ENCODE data around the gene LACC1. TPM values are rescaled to one million over a fixed set of nuclear protein-coding genes. Genes with fewer than 3 reads are reported as not detected.

LACC1 gene
- total RNA-seq, 1 experiment from 2014 or later: 7.2 TPM

DNA sequence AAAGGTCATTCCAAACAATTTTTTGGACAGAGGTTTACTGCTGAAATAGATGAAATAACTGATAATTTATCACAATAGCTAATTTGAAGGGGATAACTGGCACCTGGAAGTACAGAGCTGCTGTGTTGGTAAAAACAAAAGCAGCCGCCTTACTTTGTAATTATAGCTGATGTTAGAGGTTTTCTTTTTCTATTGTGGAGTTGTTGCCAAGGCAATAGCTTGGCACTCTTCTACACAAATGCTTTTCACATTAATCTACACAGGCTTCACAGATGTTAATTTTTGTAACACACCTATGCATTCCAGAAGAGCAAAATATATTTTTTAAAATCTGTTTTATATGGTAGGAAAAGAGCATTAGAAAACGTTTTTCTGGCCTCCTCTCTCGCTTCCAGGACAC is 56.9 kb downstream of the LACC1 start:
- Histone ChIP-seq H3K9me3 (no peaks in the 10 kb centered on the region), H3K27me3 (replicated peaks; ENCODE audit: control insufficient read depth, insufficient read depth, low read length) (no peaks in the 10 kb centered on the region), H3K36me3 (ENCODE audit: control insufficient read depth, insufficient read depth, low read length) (no peaks in the 10 kb centered on the region), H3K4me1 (no peaks in the 10 kb centered on the region), H3K4me3 (ENCODE audit: low read depth, low read length) (no peak overlapping the region)
- Mint-ChIP-seq H3K4me1 (ENCODE audit: low read depth, unreplicated experiment) (no peaks in the 10 kb centered on the region), H3K4me3 (ENCODE audit: unreplicated experiment) (no peak overlapping the region), H3K36me3 (ENCODE audit: insufficient read depth, unreplicated experiment) (no peaks in the 10 kb centered on the region), H3K27me3 (ENCODE audit: insufficient read depth, unreplicated experiment) (peaks cover 9% of the 10 kb centered on the region), H3K9me3 (ENCODE audit: unreplicated experiment) (no peaks in the 10 kb centered on the region), H3K27ac (ENCODE audit: unreplicated experiment) (no peak overlapping the region)
- TF ChIP-seq, protein P1, sequence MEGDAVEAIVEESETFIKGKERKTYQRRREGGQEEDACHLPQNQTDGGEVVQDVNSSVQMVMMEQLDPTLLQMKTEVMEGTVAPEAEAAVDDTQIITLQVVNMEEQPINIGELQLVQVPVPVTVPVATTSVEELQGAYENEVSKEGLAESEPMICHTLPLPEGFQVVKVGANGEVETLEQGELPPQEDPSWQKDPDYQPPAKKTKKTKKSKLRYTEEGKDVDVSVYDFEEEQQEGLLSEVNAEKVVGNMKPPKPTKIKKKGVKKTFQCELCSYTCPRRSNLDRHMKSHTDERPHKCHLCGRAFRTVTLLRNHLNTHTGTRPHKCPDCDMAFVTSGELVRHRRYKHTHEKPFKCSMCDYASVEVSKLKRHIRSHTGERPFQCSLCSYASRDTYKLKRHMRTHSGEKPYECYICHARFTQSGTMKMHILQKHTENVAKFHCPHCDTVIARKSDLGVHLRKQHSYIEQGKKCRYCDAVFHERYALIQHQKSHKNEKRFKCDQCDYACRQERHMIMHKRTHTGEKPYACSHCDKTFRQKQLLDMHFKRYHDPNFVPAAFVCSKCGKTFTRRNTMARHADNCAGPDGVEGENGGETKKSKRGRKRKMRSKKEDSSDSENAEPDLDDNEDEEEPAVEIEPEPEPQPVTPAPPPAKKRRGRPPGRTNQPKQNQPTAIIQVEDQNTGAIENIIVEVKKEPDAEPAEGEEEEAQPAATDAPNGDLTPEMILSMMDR (IDR thresholded peaks at IDR 0.05; ENCODE audit: insufficient read depth in 1 of 2, low read depth in 1 of 2, low read length in 1 of 2, severe bottlenecking in 1 of 2, unreplicated experiment in 1 of 2): no peak
- BruUV-seq (replicated peaks): no TSS peak
- DNase-seq: no peak
- intact Hi-C loops (cut with micrococcal nuclease; ENCODE audit: unreplicated experiment): no loop called here
- CTCF ChIA-PET: no interaction called here
- POLR2A ChIA-PET: no interaction called here

DNA sequence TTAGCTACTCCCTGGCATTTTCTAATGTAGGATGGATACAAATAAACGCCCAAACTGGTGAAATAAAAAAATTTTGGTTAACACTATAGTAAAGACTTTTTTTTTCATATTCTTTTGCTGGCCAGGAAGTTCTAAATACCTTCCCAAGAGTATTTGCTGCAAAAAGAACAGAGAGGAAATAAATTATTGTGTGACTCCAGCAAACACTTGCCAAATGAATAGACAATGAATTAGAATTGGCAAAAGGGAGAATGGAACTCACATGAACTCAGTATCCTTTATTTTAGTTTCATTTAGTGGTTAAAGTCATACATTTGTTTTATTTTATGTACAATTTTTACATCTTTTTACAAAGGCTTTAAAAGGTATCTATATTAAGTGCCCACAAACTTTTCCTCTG is 58.1 kb downstream of the LACC1 start:
- CTCF ChIA-PET: no interaction called here
- intact Hi-C loops (cut with micrococcal nuclease; ENCODE audit: unreplicated experiment): no loop called here
- no peaks in the 10 kb centered on the region for H3K9me3 ChIP-seq
- TF ChIP-seq, protein P1 (IDR thresholded peaks at IDR 0.05; ENCODE audit: insufficient read depth in 1 of 2, low read depth in 1 of 2, low read length in 1 of 2, severe bottlenecking in 1 of 2, unreplicated experiment in 1 of 2): no peak
- Mint-ChIP-seq H3K9me3 (ENCODE audit: unreplicated experiment) (no peaks in the 10 kb centered on the region), H3K4me1 (ENCODE audit: low read depth, unreplicated experiment) (no peaks in the 10 kb centered on the region), H3K27me3 (ENCODE audit: insufficient read depth, unreplicated experiment) (peaks cover 9% of the 10 kb centered on the region), H3K27ac (ENCODE audit: unreplicated experiment) (no peak overlapping the region), H3K4me3 (ENCODE audit: unreplicated experiment) (no peak overlapping the region), H3K36me3 (ENCODE audit: insufficient read depth, unreplicated experiment) (no peaks in the 10 kb centered on the region)
- H3K36me3 ChIP-seq (ENCODE audit: control insufficient read depth, insufficient read depth, low read length): no peaks in the 10 kb centered on the region
- H3K4me3 ChIP-seq (ENCODE audit: low read depth, low read length): no peak overlapping the region
- no peaks in the 10 kb centered on the region for H3K27me3 ChIP-seq (replicated peaks; ENCODE audit: control insufficient read depth, insufficient read depth, low read length)
- POLR2A ChIA-PET: no interaction called here
- H3K4me1 ChIP-seq: no peaks in the 10 kb centered on the region
- no peak for DNase-seq
- no TSS peak for BruUV-seq (replicated peaks)

DNA sequence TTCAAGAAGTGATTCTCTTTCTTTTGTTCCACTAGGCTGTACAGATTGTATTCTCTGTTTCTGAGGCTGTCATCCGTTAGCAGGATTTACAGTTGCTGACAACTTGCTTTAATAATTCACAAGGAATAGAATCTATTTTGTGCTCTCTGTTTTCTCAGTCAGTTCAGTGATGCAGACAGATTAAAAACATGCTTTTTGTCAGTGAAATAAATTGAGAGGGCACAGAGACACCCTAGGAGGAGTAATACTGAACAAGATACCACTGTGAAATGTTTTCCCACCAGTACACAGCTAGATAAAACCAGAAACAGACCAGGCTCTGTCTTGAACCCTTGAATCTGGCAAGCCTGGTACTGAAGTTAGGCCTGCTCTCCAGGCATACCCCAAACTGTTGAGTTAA is 58.7 kb downstream of the LACC1 start:
- POLR2A ChIA-PET: no interaction called here
- intact Hi-C loops (cut with micrococcal nuclease; ENCODE audit: unreplicated experiment): no loop called here
- no TSS peak for BruUV-seq (replicated peaks)

More for the DNA sequence above, 58.7 kb downstream of the LACC1 start:
- CTCF ChIA-PET: no interaction called here
- no peak for DNase-seq
- H3K9me3 Mint-ChIP-seq (ENCODE audit: unreplicated experiment): no peaks in the 10 kb centered on the region
- H3K36me3 Mint-ChIP-seq (ENCODE audit: insufficient read depth, unreplicated experiment): no peaks in the 10 kb centered on the region
- H3K27me3 Mint-ChIP-seq (ENCODE audit: insufficient read depth, unreplicated experiment): peaks cover 7% of the 10 kb centered on the region
- no peaks in the 10 kb centered on the region for H3K4me1 Mint-ChIP-seq (ENCODE audit: low read depth, unreplicated experiment)
- Histone ChIP-seq H3K4me3 (ENCODE audit: low read depth, low read length) (no peak overlapping the region), H3K4me1 (no peaks in the 10 kb centered on the region), H3K9me3 (no peaks in the 10 kb centered on the region), H3K36me3 (ENCODE audit: control insufficient read depth, insufficient read depth, low read length) (no peaks in the 10 kb centered on the region), H3K27me3 (replicated peaks; ENCODE audit: control insufficient read depth, insufficient read depth, low read length) (no peaks in the 10 kb centered on the region)
- H3K4me3 Mint-ChIP-seq (ENCODE audit: unreplicated experiment): no peak overlapping the region
- TF ChIP-seq, protein P1 (IDR thresholded peaks at IDR 0.05; ENCODE audit: insufficient read depth in 1 of 2, low read depth in 1 of 2, low read length in 1 of 2, severe bottlenecking in 1 of 2, unreplicated experiment in 1 of 2): no peak
- no peak overlapping the region for H3K27ac Mint-ChIP-seq (ENCODE audit: unreplicated experiment)
